Colonic mucosa (tissue), 4 donors: ENCODE data around the gene CALN1. TPM values are rescaled to one million over a fixed set of nuclear protein-coding genes. Genes with fewer than 3 reads are reported as not detected.
"Not testable (repeated sequence)": the region's sequence is repeated elsewhere in the genome, so short reads cannot be mapped to it uniquely, and the experiment has no call there.

Experiments used
- DNase-seq: peaks from one replicate; pipeline ENCODE4 v3.0.0-alpha.2; 2020
- H3K27ac ChIP-seq: fragments of 200-600 bp; one replicate; pipeline ENCODE4 v1.8.0; 2021
- H3K27me3 ChIP-seq: fragments of 200-600 bp; one replicate; pipeline ENCODE4 v1.8.0; 2021
- H3K36me3 ChIP-seq: fragments of 200-600 bp; one replicate; pipeline ENCODE4 v1.8.0; 2021
- H3K4me1 ChIP-seq: fragments of 200-600 bp; one replicate; pipeline ENCODE4 v1.8.0; 2021; ENCODE audit warnings: mild to moderate bottlenecking
- H3K4me3 ChIP-seq: fragments of 200-600 bp; one replicate; pipeline ENCODE4 v1.8.0; 2021
- H3K9ac ChIP-seq, 2 donors: one replicate each; pipeline ENCODE4 v1.7.0; 2013; ENCODE audit warnings: control low read depth in 2 of 2, low read depth in 2 of 2, low read length in 2 of 2
- H3K9me3 ChIP-seq: fragments of 200-600 bp; one replicate; pipeline ENCODE4 v1.8.0; 2021
- intact Hi-C: fragments of 100-400 bp; cut with DNase I; formaldehyde crosslinking; loops from one replicate; pipeline ENCODE4 v1.14.1; 2022
- total RNA-seq, 2 donors: library from RNA; stranded (reverse); fragmentation: NEBNext Ultra II Directional in 1 of 2; extraction: Animal tissue kit (Norgen Biotek cat#: 25700) in 1 of 2; gene quantifications; one replicate each; pipeline ENCODE4 v1.2.1, GENCODE V29; 2021
- TF ChIP-seq, protein P1 (sequence below): fragments of 200-600 bp; IDR thresholded peaks from one replicate; pipeline ENCODE4 v1.8.0; 2022; ENCODE audit warnings: antibody characterized with exemption, mild to moderate bottlenecking
- donor health status: healthy.
- donor health status: DM: no; HTN: no; CAD: no.
- donor health status: DM: no; HTN: no; CAD: no.

The CALN1 gene
- total RNA-seq, 2 donors from 2014 or later: 0.37 TPM; not detected in 1

GRCh38 chr7:71746006-71746405, 666.1 kb downstream of the CALN1 start:
- Histone ChIP-seq H3K9me3 (no peaks in the 10 kb centered on the region), H3K4me1 (no peaks in the 10 kb centered on the region), H3K27me3 (no peaks in the 10 kb centered on the region), H3K4me3 (no peak overlapping the region), H3K27ac (no peak overlapping the region), H3K9ac (no peak overlapping the region), H3K36me3 (no peaks in the 10 kb centered on the region)
- intact Hi-C loops: no loop called here
- TF ChIP-seq, protein P1, sequence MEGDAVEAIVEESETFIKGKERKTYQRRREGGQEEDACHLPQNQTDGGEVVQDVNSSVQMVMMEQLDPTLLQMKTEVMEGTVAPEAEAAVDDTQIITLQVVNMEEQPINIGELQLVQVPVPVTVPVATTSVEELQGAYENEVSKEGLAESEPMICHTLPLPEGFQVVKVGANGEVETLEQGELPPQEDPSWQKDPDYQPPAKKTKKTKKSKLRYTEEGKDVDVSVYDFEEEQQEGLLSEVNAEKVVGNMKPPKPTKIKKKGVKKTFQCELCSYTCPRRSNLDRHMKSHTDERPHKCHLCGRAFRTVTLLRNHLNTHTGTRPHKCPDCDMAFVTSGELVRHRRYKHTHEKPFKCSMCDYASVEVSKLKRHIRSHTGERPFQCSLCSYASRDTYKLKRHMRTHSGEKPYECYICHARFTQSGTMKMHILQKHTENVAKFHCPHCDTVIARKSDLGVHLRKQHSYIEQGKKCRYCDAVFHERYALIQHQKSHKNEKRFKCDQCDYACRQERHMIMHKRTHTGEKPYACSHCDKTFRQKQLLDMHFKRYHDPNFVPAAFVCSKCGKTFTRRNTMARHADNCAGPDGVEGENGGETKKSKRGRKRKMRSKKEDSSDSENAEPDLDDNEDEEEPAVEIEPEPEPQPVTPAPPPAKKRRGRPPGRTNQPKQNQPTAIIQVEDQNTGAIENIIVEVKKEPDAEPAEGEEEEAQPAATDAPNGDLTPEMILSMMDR: no peak
- DNase-seq: no peak

DNA sequence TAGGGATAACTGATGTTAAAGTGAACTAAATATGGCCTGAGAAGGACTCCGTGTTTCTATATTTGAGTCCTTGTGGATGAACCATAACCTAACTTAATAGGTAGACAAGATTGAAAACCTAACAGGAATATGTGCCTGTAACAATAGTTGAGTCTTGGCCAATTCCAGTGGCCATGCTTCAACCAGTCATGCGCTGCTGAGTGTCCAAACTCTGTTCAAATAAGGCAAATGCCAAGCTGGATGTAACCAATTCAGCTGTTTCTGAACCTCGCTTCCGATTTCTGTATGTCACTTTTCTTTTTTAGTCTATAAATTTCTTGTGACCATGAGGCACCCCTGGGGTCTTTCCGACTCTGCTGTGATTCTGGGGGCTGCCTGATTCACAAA, 672.0 kb downstream of the CALN1 start:
- Histone ChIP-seq H3K4me3 (no peak overlapping the region), H3K4me1 (no peaks in the 10 kb centered on the region), H3K36me3 (no peaks in the 10 kb centered on the region), H3K9ac (no peak overlapping the region), H3K27me3 (no peaks in the 10 kb centered on the region), H3K27ac (no peak overlapping the region), H3K9me3 (no peaks in the 10 kb centered on the region)
- no peak for DNase-seq
- TF ChIP-seq, protein P1: no peak
- intact Hi-C loops: no loop called here

DNA sequence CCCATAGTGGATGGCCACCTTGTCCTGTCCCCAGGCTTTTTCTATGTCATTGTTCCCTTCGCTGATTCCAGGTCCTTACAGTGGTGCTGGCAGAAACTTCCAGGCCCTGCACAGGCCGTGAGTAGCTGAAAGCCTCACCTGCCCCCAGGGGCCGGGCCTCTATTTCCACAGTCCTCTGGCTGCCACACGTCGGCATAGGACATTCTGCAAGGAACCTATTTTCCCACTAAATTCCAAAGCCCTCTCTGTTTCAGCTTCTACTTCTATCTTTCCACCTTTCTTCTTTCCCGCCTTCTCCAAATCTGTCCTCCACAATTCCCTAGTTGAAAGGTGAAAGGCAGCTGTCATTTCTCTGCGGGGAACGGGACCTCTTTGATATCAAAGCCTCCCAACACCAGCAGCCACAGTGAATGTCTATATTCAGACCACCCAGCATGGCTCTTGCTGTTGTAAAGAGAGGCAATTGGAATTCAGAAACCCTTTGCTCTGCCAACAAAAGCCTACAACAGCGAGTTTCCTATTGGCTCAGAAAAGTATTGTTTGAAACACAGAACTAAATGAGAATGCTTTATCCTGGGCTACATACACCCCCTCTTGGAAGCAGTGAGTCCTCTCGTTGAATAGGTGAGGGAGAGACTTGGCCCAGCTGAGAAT, 672.5 kb downstream of the CALN1 start:
- no peak for DNase-seq
- Histone ChIP-seq H3K9ac (no peak overlapping the region), H3K27me3 (no peaks in the 10 kb centered on the region), H3K9me3 (no peaks in the 10 kb centered on the region), H3K4me1 (no peaks in the 10 kb centered on the region), H3K27ac (no peak overlapping the region), H3K36me3 (no peaks in the 10 kb centered on the region), H3K4me3 (no peak overlapping the region)
- TF ChIP-seq, protein P1: no peak
- intact Hi-C loops: no loop called here

DNA sequence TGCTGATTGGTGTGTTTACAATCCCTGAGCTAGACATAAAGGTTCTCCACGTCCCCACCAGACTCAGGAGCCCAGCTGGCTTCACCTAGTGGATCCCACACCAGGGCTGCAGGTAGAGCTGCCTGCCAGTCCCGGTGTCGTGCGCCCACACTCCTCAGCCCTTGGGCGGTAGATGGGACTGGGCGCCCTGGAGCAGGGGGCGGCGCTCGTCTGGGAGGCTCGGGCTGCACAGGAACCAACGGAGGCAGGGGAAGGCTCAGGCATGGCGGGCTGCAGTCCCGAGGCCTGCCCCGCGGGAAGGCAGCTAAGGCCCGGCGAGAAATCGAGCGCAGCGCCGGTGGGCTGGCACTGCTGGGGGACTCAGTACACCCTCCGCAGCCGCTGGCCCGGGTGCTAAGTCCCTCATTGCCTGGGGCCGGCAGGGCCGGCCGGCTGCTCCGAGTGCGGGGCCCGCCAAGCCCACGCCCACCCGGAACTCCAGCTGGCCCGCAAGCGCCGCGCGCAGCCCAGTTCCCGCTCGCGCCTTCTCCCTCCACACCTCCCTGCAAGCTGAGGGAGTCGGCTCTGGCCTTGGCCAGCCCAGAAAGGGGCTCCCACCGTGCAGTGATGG, 674.1 kb downstream of the CALN1 start:
- DNase-seq, H3K9me3 ChIP-seq, intact Hi-C loops: not testable (repeated sequence)

GRCh38 chr7:71735961-71736556, 676.1 kb downstream of the CALN1 start:
- DNase-seq: peak; percentile 58

More for the DNA sequence above, 674.1 kb downstream of the CALN1 start:
- H3K36me3 ChIP-seq, H3K27me3 ChIP-seq, H3K9ac ChIP-seq, H3K27ac ChIP-seq, H3K4me1 ChIP-seq, H3K4me3 ChIP-seq: not testable (repeated sequence)

More at GRCh38 chr7:71735961-71736556, 676.1 kb downstream of the CALN1 start:
- no peak overlapping the region for H3K27ac ChIP-seq
- no peak overlapping the region for H3K9ac ChIP-seq
- no peaks in the 10 kb centered on the region for H3K4me1 ChIP-seq
- no peaks in the 10 kb centered on the region for H3K9me3 ChIP-seq
- intact Hi-C loops: loop anchor here (2.0 kb wide), 1 partner anchor 879 kb away; no protein-coding TSS in a partner anchor
- H3K36me3 ChIP-seq: no peaks in the 10 kb centered on the region
- no peaks in the 10 kb centered on the region for H3K27me3 ChIP-seq
- no peak overlapping the region for H3K4me3 ChIP-seq
- TF ChIP-seq, protein P1: peak; percentile 63
